LNCAP (cell line): ENCODE results near the gene OSTF1.

Experiments used
- TF ChIP-seq, protein P1 (sequence below): fragments of 450-650 bp; IDR thresholded peaks from 2 replicates; pipeline ENCODE4 v1.5.1; 2017; ENCODE audit warnings: mild to moderate bottlenecking

OSTF1 gene

GRCh38 chr9:75168270-75169178 is 80.2 kb downstream of the OSTF1 start:
- TF ChIP-seq, protein P1, sequence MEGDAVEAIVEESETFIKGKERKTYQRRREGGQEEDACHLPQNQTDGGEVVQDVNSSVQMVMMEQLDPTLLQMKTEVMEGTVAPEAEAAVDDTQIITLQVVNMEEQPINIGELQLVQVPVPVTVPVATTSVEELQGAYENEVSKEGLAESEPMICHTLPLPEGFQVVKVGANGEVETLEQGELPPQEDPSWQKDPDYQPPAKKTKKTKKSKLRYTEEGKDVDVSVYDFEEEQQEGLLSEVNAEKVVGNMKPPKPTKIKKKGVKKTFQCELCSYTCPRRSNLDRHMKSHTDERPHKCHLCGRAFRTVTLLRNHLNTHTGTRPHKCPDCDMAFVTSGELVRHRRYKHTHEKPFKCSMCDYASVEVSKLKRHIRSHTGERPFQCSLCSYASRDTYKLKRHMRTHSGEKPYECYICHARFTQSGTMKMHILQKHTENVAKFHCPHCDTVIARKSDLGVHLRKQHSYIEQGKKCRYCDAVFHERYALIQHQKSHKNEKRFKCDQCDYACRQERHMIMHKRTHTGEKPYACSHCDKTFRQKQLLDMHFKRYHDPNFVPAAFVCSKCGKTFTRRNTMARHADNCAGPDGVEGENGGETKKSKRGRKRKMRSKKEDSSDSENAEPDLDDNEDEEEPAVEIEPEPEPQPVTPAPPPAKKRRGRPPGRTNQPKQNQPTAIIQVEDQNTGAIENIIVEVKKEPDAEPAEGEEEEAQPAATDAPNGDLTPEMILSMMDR: no peak

- TF ChIP-seq, protein P1: no peak
Measured at GRCh38 chr9:75169623-75170022, 81.3 kb downstream of the OSTF1 start.

- TF ChIP-seq, protein P1: no peak
Measured at GRCh38 chr9:75170898-75171360, 82.6 kb downstream of the OSTF1 start.

DNA sequence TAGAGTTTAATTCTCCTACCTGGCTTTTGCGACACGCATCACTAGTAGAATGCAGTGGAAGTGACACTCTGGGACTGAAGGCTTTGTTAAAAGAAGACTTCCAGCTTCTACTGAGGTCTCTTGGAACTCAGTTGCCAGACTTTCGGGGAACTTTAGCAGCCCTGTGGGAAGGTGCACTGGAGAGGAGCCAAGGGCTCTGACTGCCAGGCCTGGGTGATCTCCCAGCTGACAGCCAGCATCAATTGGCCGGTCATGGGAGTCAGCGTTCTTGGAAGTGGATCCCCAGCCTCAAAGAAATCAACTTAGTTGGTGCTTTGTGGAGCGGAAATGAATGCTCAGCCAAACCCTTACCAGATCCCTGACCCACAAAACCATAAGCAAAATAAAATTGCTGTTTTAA is 87.1 kb downstream of the OSTF1 start:
- TF ChIP-seq, protein P1: no peak

- TF ChIP-seq, protein P1: no peak
Measured at GRCh38 chr9:75176037-75176436, 87.7 kb downstream of the OSTF1 start.

DNA sequence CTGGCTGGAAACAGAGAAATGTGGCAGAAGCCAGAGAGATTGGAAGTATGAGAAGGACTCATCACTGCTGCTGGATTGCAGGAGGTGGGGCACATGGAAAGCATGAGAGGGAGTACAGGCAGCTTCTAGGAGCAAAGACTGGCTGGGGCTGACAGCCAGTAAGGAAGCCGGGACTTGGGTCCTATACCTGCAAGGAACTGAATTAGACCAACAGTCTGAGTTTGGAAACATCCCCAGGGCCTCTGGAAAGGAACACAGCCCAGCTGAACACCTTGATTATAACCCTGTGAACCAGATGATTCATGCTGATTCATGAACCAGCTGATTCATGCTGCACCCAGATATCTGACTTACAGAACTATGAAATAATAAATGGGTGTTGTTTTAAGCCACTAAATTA is 93.4 kb downstream of the OSTF1 start:
- TF ChIP-seq, protein P1: no peak

GRCh38 chr9:75183306-75183705 is 95.0 kb downstream of the OSTF1 start:
- TF ChIP-seq, protein P1: no peak
